ENCODE measurements around the gene ABCB11. TPM values are rescaled to one million over a fixed set of nuclear protein-coding genes. Genes with fewer than 3 reads are reported as not detected.

The ABCB11 gene
- total and polyA plus RNA-seq, 10 donors, result 0.03 to 0.32 (median 0.12) TPM; not detected in 3

DNA sequence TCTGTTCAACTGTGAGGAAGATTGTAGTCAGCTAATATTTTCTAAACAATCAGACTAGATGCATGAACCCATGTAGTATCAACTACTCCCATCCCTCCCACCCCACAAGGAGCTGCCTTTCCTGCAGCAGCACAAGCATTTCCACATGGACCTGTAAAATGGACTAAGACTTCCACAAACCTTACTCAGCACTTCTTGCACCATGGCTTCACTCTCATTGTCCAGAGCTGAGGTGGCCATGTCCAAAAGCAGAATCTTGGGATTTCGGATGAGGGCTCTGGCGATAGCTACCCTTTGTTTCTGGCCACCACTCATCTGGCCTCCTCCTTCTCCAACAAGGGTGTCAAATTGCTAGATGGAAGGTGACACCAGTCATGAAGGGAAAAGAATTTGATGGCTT, 61.3 kb downstream of the ABCB11 start:
- Histone ChIP-seq H3K4me3 (no peak overlapping the region), H3K36me3 (no peaks in the 10 kb centered on the region), H3K27ac (no peak overlapping the region), H3K27me3 (replicated peaks in 1 of 7) (no peaks in the 10 kb centered on the region), H3K9me3 (no peaks in the 10 kb centered on the region), H3K4me1 (peaks cover 0 to 1% (median 0%) of the 10 kb centered on the region in 6 donors)
- no peak for TF ChIP-seq CTCF (IDR thresholded peaks at IDR 0.05 in 8 of 11, conservative IDR thresholded peaks at IDR 0.05 in 3 of 11)
- no peak for TF ChIP-seq POLR2AphosphoS5 (IDR thresholded peaks at IDR 0.05)
- TF ChIP-seq POLR2A (IDR thresholded peaks at IDR 0.05), result no peak
- no peak for DNase-seq
- WGBS, 5 donors, result 93 to 100% (median 98%) methylated on average over 2 of the region's 2 CpGs
- intact Hi-C loops (cut with DNase I; ENCODE audit: low total_unique reads), result no loop called here

GRCh38 chr2:168968342-168968741, 62.8 kb downstream of the ABCB11 start:
- H3K4me3 ChIP-seq, result no peak overlapping the region
- no peak for TF ChIP-seq POLR2AphosphoS5 (IDR thresholded peaks at IDR 0.05)
- TF ChIP-seq CTCF (IDR thresholded peaks at IDR 0.05 in 8 of 11, conservative IDR thresholded peaks at IDR 0.05 in 3 of 11), result no peak
- no peak for TF ChIP-seq POLR2A (IDR thresholded peaks at IDR 0.05)
- no peaks in the 10 kb centered on the region for H3K27me3 ChIP-seq (replicated peaks in 1 of 7)
- intact Hi-C loops (cut with DNase I; ENCODE audit: low total_unique reads), result no loop called here
- DNase-seq, result no peak
- H3K4me1 ChIP-seq, result peaks cover 0 to 6% (median 0%) of the 10 kb centered on the region in 6 donors
- WGBS, 5 donors, result 89 to 97% (median 93%) methylated on average over 2 of the region's 2 CpGs
- no peak overlapping the region for H3K27ac ChIP-seq
- no peaks in the 10 kb centered on the region for H3K9me3 ChIP-seq
- no peaks in the 10 kb centered on the region for H3K36me3 ChIP-seq

GRCh38 chr2:168964251-168964807, 66.8 kb downstream of the ABCB11 start:
- DNase-seq, result no peak
- 93 to 96% (median 94%) methylated on average over 3 of the region's 3 CpGs for WGBS, 5 donors
- Histone ChIP-seq H3K27me3 (replicated peaks in 1 of 7) (no peaks in the 10 kb centered on the region), H3K4me1 (peaks cover 0 to 11% (median 3%) of the 10 kb centered on the region in 6 donors), H3K4me3 (no peak overlapping the region), H3K27ac (peak overlapping the region in 1 of 8 donors; percentile 47), H3K36me3 (no peaks in the 10 kb centered on the region), H3K9me3 (no peaks in the 10 kb centered on the region)
- intact Hi-C loops (cut with DNase I; ENCODE audit: low total_unique reads), result loop anchor here (5.0 kb wide), 1 partner anchor 178 kb away; no protein-coding TSS in a partner anchor
- TF ChIP-seq CTCF (IDR thresholded peaks at IDR 0.05 in 8 of 11, conservative IDR thresholded peaks at IDR 0.05 in 3 of 11), result no peak
- no peak for TF ChIP-seq POLR2A (IDR thresholded peaks at IDR 0.05)
- no peak for TF ChIP-seq POLR2AphosphoS5 (IDR thresholded peaks at IDR 0.05)

GRCh38 chr2:168962636-168963035, 68.5 kb downstream of the ABCB11 start:
- Histone ChIP-seq H3K36me3 (no peaks in the 10 kb centered on the region), H3K4me1 (peaks cover 0 to 11% (median 3%) of the 10 kb centered on the region in 6 donors), H3K9me3 (no peaks in the 10 kb centered on the region), H3K27me3 (replicated peaks in 1 of 7) (no peaks in the 10 kb centered on the region), H3K4me3 (no peak overlapping the region), H3K27ac (no peak overlapping the region)
- 85 to 93% (median 90%) methylated on average over 1 of the region's 1 CpG for whole genome bisulfite sequencing, 5 donors
- intact Hi-C loops (cut with DNase I; ENCODE audit: low total_unique reads), result loop anchor here (5.0 kb wide), 1 partner anchor 180 kb away; no protein-coding TSS in a partner anchor
- no peak for DNase-seq
- TF ChIP-seq POLR2AphosphoS5 (IDR thresholded peaks at IDR 0.05) (no peak), POLR2A (IDR thresholded peaks at IDR 0.05) (no peak), CTCF (IDR thresholded peaks at IDR 0.05 in 8 of 11, conservative IDR thresholded peaks at IDR 0.05 in 3 of 11) (no peak)

Data from spleen (tissue), 11 donors.